ENCODE data around the gene SORL1-AS1.

DNA sequence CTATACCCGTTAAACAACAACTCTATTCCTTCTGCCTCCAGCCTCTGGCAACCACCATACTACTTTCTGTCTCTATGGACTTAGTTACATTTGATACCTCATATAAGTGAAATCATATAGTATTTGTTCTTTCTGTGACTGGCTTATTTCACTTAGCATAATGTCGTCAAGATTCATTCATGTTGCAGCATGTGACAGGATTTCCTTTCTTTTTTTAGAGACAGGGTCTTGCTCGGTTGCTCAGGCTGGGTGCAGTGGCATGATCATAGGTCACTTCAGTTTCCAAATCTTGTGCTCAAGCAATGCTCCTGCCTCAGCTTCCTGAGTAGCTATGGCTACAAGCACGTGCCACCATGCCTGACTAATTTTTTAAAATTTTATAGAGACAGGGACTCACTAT is 30.1 kb downstream of the SORL1-AS1 start:
- TF ChIP-seq, protein P1, sequence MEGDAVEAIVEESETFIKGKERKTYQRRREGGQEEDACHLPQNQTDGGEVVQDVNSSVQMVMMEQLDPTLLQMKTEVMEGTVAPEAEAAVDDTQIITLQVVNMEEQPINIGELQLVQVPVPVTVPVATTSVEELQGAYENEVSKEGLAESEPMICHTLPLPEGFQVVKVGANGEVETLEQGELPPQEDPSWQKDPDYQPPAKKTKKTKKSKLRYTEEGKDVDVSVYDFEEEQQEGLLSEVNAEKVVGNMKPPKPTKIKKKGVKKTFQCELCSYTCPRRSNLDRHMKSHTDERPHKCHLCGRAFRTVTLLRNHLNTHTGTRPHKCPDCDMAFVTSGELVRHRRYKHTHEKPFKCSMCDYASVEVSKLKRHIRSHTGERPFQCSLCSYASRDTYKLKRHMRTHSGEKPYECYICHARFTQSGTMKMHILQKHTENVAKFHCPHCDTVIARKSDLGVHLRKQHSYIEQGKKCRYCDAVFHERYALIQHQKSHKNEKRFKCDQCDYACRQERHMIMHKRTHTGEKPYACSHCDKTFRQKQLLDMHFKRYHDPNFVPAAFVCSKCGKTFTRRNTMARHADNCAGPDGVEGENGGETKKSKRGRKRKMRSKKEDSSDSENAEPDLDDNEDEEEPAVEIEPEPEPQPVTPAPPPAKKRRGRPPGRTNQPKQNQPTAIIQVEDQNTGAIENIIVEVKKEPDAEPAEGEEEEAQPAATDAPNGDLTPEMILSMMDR (conservative IDR thresholded peaks at IDR 0.05) = no peak
- no peak for TF ChIP-seq EZH2 (IDR thresholded peaks at IDR 0.05; ENCODE audit: low read depth)
